ENCODE measurements around the gene SLC6A2.

Gene SLC6A2

GRCh38 chr16:55647798-55648197 is 8.0 kb upstream of the SLC6A2 start:
- no peak for DNase-seq (ENCODE audit: low spot score)

GRCh38 chr16:55651841-55652824 is 3.7 kb upstream of the SLC6A2 start:
- DNase-seq (ENCODE audit: low spot score) = no peak

GRCh38 chr16:55653106-55653505 is 2.7 kb upstream of the SLC6A2 start:
- no peak for DNase-seq (ENCODE audit: low spot score)

GRCh38 chr16:55655381-55655896 is 349 bp upstream of the SLC6A2 start:
- DNase-seq (ENCODE audit: low spot score) = no peak

GRCh38 chr16:55656691-55657092 is 904 bp downstream of the SLC6A2 start:
- no peak for DNase-seq (ENCODE audit: low spot score)

GRCh38 chr16:55657616-55658015 is 1.8 kb downstream of the SLC6A2 start:
- DNase-seq (ENCODE audit: low spot score) = no peak

GRCh38 chr16:55658898-55659420 is 3.2 kb downstream of the SLC6A2 start:
- no peak for DNase-seq (ENCODE audit: low spot score)

GRCh38 chr16:55660026-55660425 is 4.2 kb downstream of the SLC6A2 start:
- DNase-seq (ENCODE audit: low spot score) = no peak

GRCh38 chr16:55660828-55661227 is 5.0 kb downstream of the SLC6A2 start:
- no peak for DNase-seq (ENCODE audit: low spot score)

GRCh38 chr16:55661941-55662643 is 6.3 kb downstream of the SLC6A2 start:
- no peak for DNase-seq (ENCODE audit: low spot score)

GRCh38 chr16:55662644-55663031 is 6.8 kb downstream of the SLC6A2 start:
- no peak for DNase-seq (ENCODE audit: low spot score)

- DNase-seq (ENCODE audit: low spot score) = no peak
Observed at GRCh38 chr16:55663225-55663624, 7.4 kb downstream of the SLC6A2 start.

- no peak for DNase-seq (ENCODE audit: low spot score)
Observed at GRCh38 chr16:55663765-55664677, 8.2 kb downstream of the SLC6A2 start.

GRCh38 chr16:55664786-55665407 is 9.1 kb downstream of the SLC6A2 start:
- DNase-seq (ENCODE audit: low spot score) = no peak

GRCh38 chr16:55665511-55665910 is 9.7 kb downstream of the SLC6A2 start:
- DNase-seq (ENCODE audit: low spot score) = no peak

GRCh38 chr16:55666012-55666411 is 10.2 kb downstream of the SLC6A2 start:
- no peak for DNase-seq (ENCODE audit: low spot score)

GRCh38 chr16:55667753-55668152 is 12.0 kb downstream of the SLC6A2 start:
- no peak for DNase-seq (ENCODE audit: low spot score)

GRCh38 chr16:55668340-55669281 is 12.8 kb downstream of the SLC6A2 start:
- no peak for DNase-seq (ENCODE audit: low spot score)

GRCh38 chr16:55671206-55671973 is 15.6 kb downstream of the SLC6A2 start:
- no peak for DNase-seq (ENCODE audit: low spot score)

Data from NAMALWA (cell line).